GM12891 (cell line): ENCODE results near the gene SPP1.

Source experiments
- POLR2A ChIP-seq: IDR thresholded peaks from 2 replicates; pipeline ENCODE4 v1.6.1; 2011; ENCODE audit warnings: low read depth, low read length, control low read depth
- TAF1 ChIP-seq: IDR thresholded peaks from 2 replicates; pipeline ENCODE4 v1.6.1; 2011; ENCODE audit warnings: low read depth, low read length, control low read depth

DNA sequence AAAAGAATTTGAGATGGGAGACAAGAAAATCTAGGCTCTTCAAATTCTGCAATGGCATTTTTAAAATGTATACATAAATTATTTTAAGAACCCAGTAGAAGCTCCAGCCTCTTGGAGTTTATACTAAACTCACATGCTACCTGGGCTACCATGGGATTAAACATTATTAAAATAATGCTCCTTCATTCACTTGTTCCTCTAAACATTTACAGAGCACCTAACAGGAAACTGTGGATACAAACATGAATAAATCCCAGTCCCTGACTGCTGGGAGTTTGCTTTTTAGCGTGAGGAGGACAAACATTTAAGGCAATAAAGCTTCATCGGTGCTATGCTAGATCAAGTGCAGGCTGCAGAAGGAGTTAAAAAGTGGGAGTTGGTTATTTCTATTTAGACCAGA lies 5.4 kb upstream of the SPP1 start:
- no peak for TF ChIP-seq TAF1
- no peak for TF ChIP-seq POLR2A
